Upper lobe of left lung (tissue), 4 donors: Measurements from ENCODE around the gene PNPLA1.

Source experiments
- CTCF ChIP-seq, 6 experiments: fragments of 450-650 bp in 4 of 6; fragments of 200-600 bp in 2 of 6; sonication (generic) in 2 of 6; IDR thresholded peaks; one replicate each; pipeline ENCODE4 v1.5.1; 2016 to 2019; ENCODE audit warnings: antibody characterized with exemption in 6 of 6
- EP300 ChIP-seq, 4 donors: sonication (generic); formaldehyde crosslinking; IDR thresholded peaks; one replicate each; pipeline ENCODE4 v1.5.1; 2017; ENCODE audit warnings: antibody characterized with exemption in 4 of 4, control low read depth in 2 of 4
- POLR2A ChIP-seq, 4 donors: fragments of 450-650 bp; IDR thresholded peaks; one replicate each; pipeline ENCODE4 v1.5.1; 2016 to 2017; ENCODE audit warnings: antibody characterized with exemption in 4 of 4, mild to moderate bottlenecking in 2 of 4

GRCh38 chr6:36286858-36287257 is 17.0 kb downstream of the PNPLA1 start:
- TF ChIP-seq CTCF (IDR thresholded peaks at IDR 0.05) = no peak
- no peak for TF ChIP-seq POLR2A (IDR thresholded peaks at IDR 0.05)
- TF ChIP-seq EP300 (IDR thresholded peaks at IDR 0.05) = no peak
